ENCODE data around the gene RNF6.

The RNF6 gene

DNA sequence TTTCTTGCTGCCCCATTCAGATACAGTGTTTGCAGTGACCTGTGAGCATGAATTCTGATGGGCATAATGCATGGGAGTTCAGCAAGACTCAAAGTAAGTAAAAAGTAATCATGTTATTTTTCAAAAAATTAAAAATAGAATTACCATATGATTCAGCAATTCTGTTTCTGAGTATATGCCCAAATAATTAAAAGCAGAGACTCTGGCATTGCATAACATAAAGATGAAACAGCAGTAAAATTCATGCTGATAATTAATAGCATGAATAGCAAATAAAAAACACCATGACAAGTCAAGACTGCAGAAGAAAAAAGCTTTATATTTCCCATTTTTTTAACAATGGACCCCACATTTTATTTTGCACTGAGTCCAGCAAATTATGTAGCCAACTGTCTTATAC is 21.3 kb downstream of the RNF6 start:
- no peaks in the 10 kb centered on the region for H3K27me3 ChIP-seq
- H3K27ac ChIP-seq: no peak overlapping the region
- TF ChIP-seq, protein P1, sequence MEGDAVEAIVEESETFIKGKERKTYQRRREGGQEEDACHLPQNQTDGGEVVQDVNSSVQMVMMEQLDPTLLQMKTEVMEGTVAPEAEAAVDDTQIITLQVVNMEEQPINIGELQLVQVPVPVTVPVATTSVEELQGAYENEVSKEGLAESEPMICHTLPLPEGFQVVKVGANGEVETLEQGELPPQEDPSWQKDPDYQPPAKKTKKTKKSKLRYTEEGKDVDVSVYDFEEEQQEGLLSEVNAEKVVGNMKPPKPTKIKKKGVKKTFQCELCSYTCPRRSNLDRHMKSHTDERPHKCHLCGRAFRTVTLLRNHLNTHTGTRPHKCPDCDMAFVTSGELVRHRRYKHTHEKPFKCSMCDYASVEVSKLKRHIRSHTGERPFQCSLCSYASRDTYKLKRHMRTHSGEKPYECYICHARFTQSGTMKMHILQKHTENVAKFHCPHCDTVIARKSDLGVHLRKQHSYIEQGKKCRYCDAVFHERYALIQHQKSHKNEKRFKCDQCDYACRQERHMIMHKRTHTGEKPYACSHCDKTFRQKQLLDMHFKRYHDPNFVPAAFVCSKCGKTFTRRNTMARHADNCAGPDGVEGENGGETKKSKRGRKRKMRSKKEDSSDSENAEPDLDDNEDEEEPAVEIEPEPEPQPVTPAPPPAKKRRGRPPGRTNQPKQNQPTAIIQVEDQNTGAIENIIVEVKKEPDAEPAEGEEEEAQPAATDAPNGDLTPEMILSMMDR (IDR thresholded peaks at IDR 0.05): no peak

DNA sequence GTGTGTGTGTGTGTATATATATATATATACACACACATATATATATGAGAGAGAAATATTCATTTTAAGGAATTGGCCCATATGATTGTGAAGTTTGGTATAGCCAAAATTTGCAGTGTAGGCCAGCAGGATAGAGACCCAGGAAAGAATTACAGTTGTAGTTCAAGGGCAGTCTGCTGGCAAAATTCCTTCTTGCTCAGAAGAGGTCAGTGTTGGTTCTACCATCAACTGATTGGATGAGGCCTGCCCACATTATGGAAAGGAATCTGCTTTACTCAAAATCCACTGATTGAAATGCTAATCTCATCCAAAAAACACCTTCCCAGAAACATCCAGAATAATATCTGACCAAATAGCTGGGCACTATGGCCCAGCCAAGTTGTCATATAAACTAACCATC is 24.0 kb downstream of the RNF6 start:
- no peaks in the 10 kb centered on the region for H3K27me3 ChIP-seq
- peaks cover 5% of the 10 kb centered on the region for H3K36me3 ChIP-seq
- no peaks in the 10 kb centered on the region for H3K4me1 ChIP-seq (ENCODE audit: control insufficient read depth in 1 of 2, insufficient read depth in 1 of 2, low read depth in 1 of 2, low read length in 1 of 2)
- TF ChIP-seq, protein P1 (IDR thresholded peaks at IDR 0.05): no peak
- no peak overlapping the region for H3K27ac ChIP-seq
- no peak overlapping the region for H3K4me3 ChIP-seq (ENCODE audit: low read depth in 1 of 2, low read length in 1 of 2)
- H3K9me3 ChIP-seq: peaks cover 4% of the 10 kb centered on the region

More for the DNA sequence above, 21.3 kb downstream of the RNF6 start:
- Histone ChIP-seq H3K9me3 (peaks cover 4% of the 10 kb centered on the region), H3K4me3 (ENCODE audit: low read depth in 1 of 2, low read length in 1 of 2) (no peak overlapping the region), H3K36me3 (peaks cover 12% of the 10 kb centered on the region), H3K4me1 (ENCODE audit: control insufficient read depth in 1 of 2, insufficient read depth in 1 of 2, low read depth in 1 of 2, low read length in 1 of 2) (no peaks in the 10 kb centered on the region)

DNA sequence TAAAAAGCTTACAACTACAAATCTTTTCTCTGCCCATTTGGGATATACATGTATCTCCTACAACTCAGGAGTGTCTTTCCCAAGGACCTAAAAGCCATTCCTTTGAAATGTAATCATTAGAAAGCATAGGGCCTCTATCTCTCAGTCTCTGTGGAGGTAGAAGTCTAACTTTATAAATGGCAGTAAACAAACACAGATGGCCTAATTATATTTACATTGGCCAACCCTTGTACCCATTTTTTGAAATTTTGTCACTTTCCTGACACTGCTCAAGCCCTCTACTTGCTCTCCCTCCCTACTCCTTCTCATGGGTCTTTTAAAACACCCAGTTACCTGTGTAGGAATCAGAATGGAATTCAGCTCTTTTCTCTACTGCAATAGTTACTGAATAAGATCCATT is 24.8 kb downstream of the RNF6 start:
- no peaks in the 10 kb centered on the region for H3K36me3 ChIP-seq
- H3K4me1 ChIP-seq (ENCODE audit: control insufficient read depth in 1 of 2, insufficient read depth in 1 of 2, low read depth in 1 of 2, low read length in 1 of 2): no peaks in the 10 kb centered on the region
- H3K27me3 ChIP-seq: no peaks in the 10 kb centered on the region
- H3K27ac ChIP-seq: no peak overlapping the region
- no peak overlapping the region for H3K4me3 ChIP-seq (ENCODE audit: low read depth in 1 of 2, low read length in 1 of 2)
- TF ChIP-seq, protein P1 (IDR thresholded peaks at IDR 0.05): no peak
- H3K9me3 ChIP-seq: peaks cover 4% of the 10 kb centered on the region

DNA sequence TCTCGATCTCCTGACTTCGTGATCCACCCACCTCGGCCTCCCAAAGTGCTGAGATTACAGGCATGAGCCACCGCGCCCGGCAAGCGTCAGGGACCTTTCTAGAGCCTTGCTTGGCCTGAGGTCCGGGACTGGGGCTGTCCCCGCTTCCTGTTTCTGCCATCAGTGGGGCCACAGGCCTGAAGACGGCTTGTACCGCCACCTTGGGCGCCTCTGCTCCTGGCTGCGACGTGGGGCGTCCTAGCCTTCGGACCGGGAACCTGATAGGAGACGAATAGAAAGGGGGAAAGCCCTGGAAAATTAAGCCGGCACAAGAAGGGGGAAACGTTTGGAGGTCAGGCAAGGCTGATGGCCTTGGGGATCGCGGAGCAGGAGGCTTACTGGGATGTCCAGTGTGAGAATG is 35.1 kb downstream of the RNF6 start:
- H3K4me3 ChIP-seq (ENCODE audit: low read depth in 1 of 2, low read length in 1 of 2): peak overlapping the region; percentile 63 to 74
- H3K9me3 ChIP-seq: no peaks in the 10 kb centered on the region
- peaks cover 8 to 13% of the 10 kb centered on the region in 2 experiments for H3K4me1 ChIP-seq (ENCODE audit: control insufficient read depth in 1 of 2, insufficient read depth in 1 of 2, low read depth in 1 of 2, low read length in 1 of 2)
- H3K36me3 ChIP-seq: no peaks in the 10 kb centered on the region
- TF ChIP-seq, protein P1 (IDR thresholded peaks at IDR 0.05): no peak
- peak overlapping the region; percentile 25 for H3K27ac ChIP-seq
- H3K27me3 ChIP-seq: no peaks in the 10 kb centered on the region

DNA sequence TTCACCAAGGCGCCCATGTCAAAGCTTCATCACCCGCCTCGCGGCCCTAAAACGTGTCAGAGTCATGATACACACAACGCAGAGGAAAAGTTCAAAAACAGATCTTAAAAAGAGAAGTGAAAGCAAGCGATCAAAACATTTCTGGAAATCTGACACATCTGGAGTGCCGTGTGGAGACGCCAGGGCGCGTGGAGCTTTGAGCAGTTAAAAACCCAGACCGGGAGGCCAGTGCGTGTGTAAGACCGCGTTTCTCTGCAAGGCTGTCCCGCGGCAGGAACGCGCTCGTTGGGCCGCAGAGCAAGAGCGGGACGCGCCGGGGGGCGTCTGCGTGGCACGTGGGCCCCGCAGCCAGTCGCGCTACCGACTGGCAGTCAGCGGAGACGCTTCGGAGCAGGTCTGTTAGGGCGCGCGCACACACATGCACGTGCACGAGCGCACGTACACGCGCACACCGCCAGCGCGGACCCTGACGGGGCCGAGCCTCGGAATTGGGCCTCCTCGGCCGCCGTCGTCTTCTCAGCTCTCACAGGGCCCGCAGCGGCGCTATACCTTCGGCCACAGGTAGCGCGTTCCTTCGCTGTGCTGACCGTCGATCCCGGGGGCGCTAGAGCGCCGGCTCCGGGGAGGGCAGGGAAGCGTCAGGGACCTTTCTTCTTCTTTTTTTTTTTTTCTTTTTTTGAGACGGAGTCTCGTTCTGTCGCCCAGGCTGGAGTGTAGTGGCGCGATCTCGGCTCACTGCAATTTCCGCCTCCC is 35.8 kb downstream of the RNF6 start:
- Histone ChIP-seq H3K4me1 (ENCODE audit: control insufficient read depth in 1 of 2, insufficient read depth in 1 of 2, low read depth in 1 of 2, low read length in 1 of 2) (peaks cover 8 to 13% of the 10 kb centered on the region in 2 experiments), H3K36me3 (no peaks in the 10 kb centered on the region), H3K27ac (peak overlapping the region; percentile 56), H3K27me3 (no peaks in the 10 kb centered on the region), H3K4me3 (ENCODE audit: low read depth in 1 of 2, low read length in 1 of 2) (peak overlapping the region; percentile 63 to 74), H3K9me3 (no peaks in the 10 kb centered on the region)
- TF ChIP-seq, protein P1 (IDR thresholded peaks at IDR 0.05): no peak

All from neutrophil (primary cell).